GM13976 (cell line): Measurements from ENCODE around the gene RPS6KA3.

Source experiments
- DNase-seq: peaks from one replicate; pipeline ENCODE4 v3.0.0; 2012; ENCODE audit warnings: low spot score
- CTCF ChIP-seq: IDR thresholded peaks from 2 replicates; pipeline ENCODE4 v1.5.1; 2012; ENCODE audit warnings: borderline replicate concordance, mild to moderate bottlenecking; ENCODE audit not compliant: insufficient read depth; ENCODE audit errors: extremely low read depth, missing control alignments, control extremely low read depth
- in situ Hi-C: fragments of 300-500 bp; cut with MboI; formaldehyde crosslinking; loops from one replicate; pipeline ENCODE4 v1.12.0; 2022; ENCODE audit warnings: low sequenced_read_pairs, mixed read lengths, inconsistent platforms; ENCODE audit not compliant: unreplicated experiment

Gene RPS6KA3

GRCh38 chrX:20197641-20198210, 69.0 kb downstream of the RPS6KA3 start:
- DNase-seq, result no peak
- in situ Hi-C loops, result no loop called here
- TF ChIP-seq CTCF, result no peak

- no peak for TF ChIP-seq CTCF
Measured at GRCh38 chrX:20189171-20189570, 77.5 kb downstream of the RPS6KA3 start.

GRCh38 chrX:20181598-20182329, 84.9 kb downstream of the RPS6KA3 start:
- no peak for TF ChIP-seq CTCF
- no peak for DNase-seq
- in situ Hi-C loops, result no loop called here

More at GRCh38 chrX:20189171-20189570, 77.5 kb downstream of the RPS6KA3 start:
- DNase-seq, result no peak
- in situ Hi-C loops, result no loop called here

GRCh38 chrX:20177093-20177492, 89.6 kb downstream of the RPS6KA3 start:
- TF ChIP-seq CTCF, result no peak
- no peak for DNase-seq
- in situ Hi-C loops, result no loop called here

- no peak for DNase-seq
- in situ Hi-C loops, result no loop called here
- no peak for TF ChIP-seq CTCF
Measured at GRCh38 chrX:20173856-20174255, 92.9 kb downstream of the RPS6KA3 start.

GRCh38 chrX:20173313-20173712, 93.4 kb downstream of the RPS6KA3 start:
- in situ Hi-C loops, result no loop called here
- TF ChIP-seq CTCF, result no peak
- DNase-seq, result no peak
